SIG-M5 treated with dmso at 0.1 percent for 504 hours (cell line): ENCODE data around the gene TRIM69.

Experiments used
- DNase-seq: peaks from one replicate; lab custom pipeline; 2025; ENCODE audit not compliant: unreplicated experiment; lab: John Stamatoyannopoulos, UW

TRIM69 gene

GRCh38 chr15:44801797-44802196 is 65.5 kb downstream of the TRIM69 start:
- DNase-seq: no peak

GRCh38 chr15:44802336-44802735 is 66.0 kb downstream of the TRIM69 start:
- no peak for DNase-seq

- DNase-seq: no peak
Measured at GRCh38 chr15:44804298-44805046, 68.1 kb downstream of the TRIM69 start.

- DNase-seq: no peak
Measured at GRCh38 chr15:44808557-44808956, 72.2 kb downstream of the TRIM69 start.

- DNase-seq: no peak
Measured at GRCh38 chr15:44810237-44810636, 73.9 kb downstream of the TRIM69 start.

GRCh38 chr15:44811337-44811736 is 75.0 kb downstream of the TRIM69 start:
- DNase-seq: no peak

GRCh38 chr15:44812029-44812517 is 75.7 kb downstream of the TRIM69 start:
- DNase-seq: no peak

GRCh38 chr15:44813231-44813630 is 76.9 kb downstream of the TRIM69 start:
- no peak for DNase-seq
